WERI-Rb-1 (cell line): ENCODE measurements around the gene PRSS27.

Experiments
- DNase-seq: peaks from one replicate; pipeline ENCODE4 v3.0.0-alpha.2; 2020
- H3K27ac ChIP-seq: fragments of 250-450 bp; sonication (Bioruptor Pico); 2 replicates; pipeline ENCODE4 v1.5.1; 2020; ENCODE audit warnings: mild to moderate bottlenecking, moderate library complexity
- H3K27me3 ChIP-seq: fragments of 250-450 bp; sonication (Bioruptor Pico); 2 replicates; pipeline ENCODE4 v1.5.1; 2021; ENCODE audit warnings: mild to moderate bottlenecking, low read depth, moderate library complexity; ENCODE audit not compliant: insufficient read depth, severe bottlenecking
- H3K36me3 ChIP-seq: fragments of 250-450 bp; sonication (Bioruptor Pico); 2 replicates; pipeline ENCODE4 v1.5.1; 2020; ENCODE audit warnings: mild to moderate bottlenecking, moderate library complexity
- H3K4me3 ChIP-seq: 2 replicates; pipeline ENCODE4 v1.5.1; 2011; ENCODE audit warnings: low read depth, mild to moderate bottlenecking, control low read depth, low read length
- H3K9me3 ChIP-seq: fragments of 250-450 bp; sonication (Bioruptor Pico); 2 replicates; pipeline ENCODE4 v1.5.1; 2021; ENCODE audit warnings: mild to moderate bottlenecking, moderate library complexity; ENCODE audit not compliant: severe bottlenecking
- CTCF ChIP-seq: IDR thresholded peaks from 2 replicates; pipeline ENCODE4 v1.5.1; 2011; ENCODE audit warnings: low read depth, mild to moderate bottlenecking, control low read depth, inconsistent platforms, low read length

The PRSS27 gene

GRCh38 chr16:2720064-2720457 is at the start of gene PRSS27:
PRSS27 (minus strand) TSS chr16:2720224; CDS start chr16:2720160, 64 bp downstream.
- H3K27me3 ChIP-seq = no peaks in the 10 kb centered on the region
- no peaks in the 10 kb centered on the region for H3K36me3 ChIP-seq
- peak within 1 kb of the TSS; percentile 82 for H3K27ac ChIP-seq
- no peak for TF ChIP-seq CTCF
- no peaks in the 10 kb centered on the region for H3K9me3 ChIP-seq
- peak within 1 kb of the TSS; percentile 67 for H3K4me3 ChIP-seq
- no peak for DNase-seq

DNA sequence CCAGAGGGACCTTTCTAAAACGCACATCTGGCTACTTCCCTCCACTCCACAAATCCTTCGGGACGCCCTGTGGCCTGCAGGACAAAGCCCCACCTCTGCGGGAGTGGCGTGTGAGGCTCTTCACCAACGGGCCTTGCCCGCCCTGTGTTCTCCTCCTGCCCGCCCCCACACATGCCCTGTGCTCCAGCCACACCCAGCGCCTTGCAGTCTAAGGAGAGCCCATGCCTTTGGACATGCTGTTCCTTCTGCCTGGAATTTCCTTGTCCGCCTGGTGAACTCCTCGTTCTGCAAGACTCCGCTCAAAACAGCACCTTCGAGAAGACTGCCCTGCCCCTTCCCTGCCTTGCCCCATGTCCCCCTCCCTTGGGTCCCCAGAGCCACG is 49.6 kb upstream of the PRSS27 start:
- TF ChIP-seq CTCF = no peak
- no peaks in the 10 kb centered on the region for H3K27me3 ChIP-seq
- H3K27ac ChIP-seq = no peak overlapping the region
- H3K9me3 ChIP-seq = no peaks in the 10 kb centered on the region
- peak; percentile 5 for DNase-seq
- no peak overlapping the region for H3K4me3 ChIP-seq
- peaks cover 95% of the 10 kb centered on the region for H3K36me3 ChIP-seq

DNA sequence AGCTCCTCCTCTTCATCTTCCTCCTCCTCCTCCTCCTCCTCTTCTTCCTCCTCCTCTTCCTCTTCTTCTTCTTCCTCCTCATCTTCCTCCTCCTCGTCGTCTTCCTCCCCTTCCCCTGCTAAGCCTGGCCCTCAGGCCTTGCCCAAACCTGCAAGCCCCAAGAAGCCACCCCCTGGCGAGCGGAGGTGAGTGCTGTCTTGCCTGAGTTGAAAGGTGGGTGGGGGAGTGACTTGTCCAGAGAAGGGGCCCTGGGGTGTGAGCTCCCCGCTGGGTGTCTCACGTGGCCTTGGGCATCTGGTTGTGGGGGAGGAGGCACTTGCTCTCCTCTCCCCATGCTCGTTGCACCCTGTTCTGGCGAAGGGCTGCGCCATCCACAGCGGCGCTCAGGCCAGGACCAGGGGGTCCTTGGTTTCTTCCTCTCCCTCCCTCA is 49.1 kb upstream of the PRSS27 start:
- H3K36me3 ChIP-seq = peaks cover 95% of the 10 kb centered on the region
- no peak overlapping the region for H3K27ac ChIP-seq
- TF ChIP-seq CTCF = no peak
- no peaks in the 10 kb centered on the region for H3K27me3 ChIP-seq
- no peak overlapping the region for H3K4me3 ChIP-seq
- DNase-seq = no peak
- no peaks in the 10 kb centered on the region for H3K9me3 ChIP-seq

GRCh38 chr16:2768403-2769089 is 48.5 kb upstream of the PRSS27 start:
- H3K4me3 ChIP-seq = no peak overlapping the region
- TF ChIP-seq CTCF = no peak
- H3K9me3 ChIP-seq = no peaks in the 10 kb centered on the region
- H3K36me3 ChIP-seq = peaks cover 95% of the 10 kb centered on the region
- no peaks in the 10 kb centered on the region for H3K27me3 ChIP-seq
- no peak for DNase-seq
- H3K27ac ChIP-seq = no peak overlapping the region

GRCh38 chr16:2767891-2768290 is 47.9 kb upstream of the PRSS27 start:
- Histone ChIP-seq H3K9me3 (no peaks in the 10 kb centered on the region), H3K36me3 (peaks cover 95% of the 10 kb centered on the region), H3K27ac (no peak overlapping the region), H3K27me3 (no peaks in the 10 kb centered on the region), H3K4me3 (no peak overlapping the region)
- TF ChIP-seq CTCF = no peak
- DNase-seq = no peak
